Caco-2 (cell line): ENCODE data around the gene FTSJ1. TPM values are rescaled to one million over a fixed set of nuclear protein-coding genes. Genes with fewer than 3 reads are reported as not detected.
A peak's percentile ranks its signal among the peaks of the same experiment; 100 is the strongest.

Source experiments
- BruUV-seq: library from RNA; stranded (reverse); fragments of 400-500 nt; replicated peaks from 2 replicates; lab custom pipeline; 2021; lab: Mats Ljungman, UMichigan
- CTCF ChIA-PET: fragments of 300-600 bp; sonication (Branson Sonifier 250); formaldehyde crosslinking; loops from one replicate; lab custom pipeline; 2022; ENCODE audit warnings: antibody characterized with exemption; lab: Charles Lee
- POLR2A ChIA-PET: fragments of 300-600 bp; sonication (Branson Sonifier 250); formaldehyde crosslinking; loops from one replicate; lab custom pipeline; 2022; ENCODE audit warnings: antibody characterized with exemption; lab: Charles Lee
- DNase-seq, 2 experiments: peaks; one replicate each; pipeline versions ENCODE4 v3.0.0 to v3.0.0-alpha.2; 2020 to 2022
- H3K27me3 ChIP-seq: replicated peaks from 2 replicates; pipeline ENCODE4 v1.6.0; 2011; ENCODE audit warnings: low read length; ENCODE audit not compliant: control insufficient read depth, insufficient read depth
- H3K36me3 ChIP-seq: 2 replicates; pipeline ENCODE4 v1.5.1; 2011; ENCODE audit warnings: low read length; ENCODE audit not compliant: control insufficient read depth, insufficient read depth
- H3K4me1 ChIP-seq: fragments of 250-450 bp; sonication (Bioruptor Pico); 2 replicates; pipeline ENCODE4 v1.5.1; 2020; ENCODE audit warnings: mild to moderate bottlenecking
- H3K4me3 ChIP-seq: 2 replicates; pipeline ENCODE4 v1.5.1; 2011; ENCODE audit warnings: low read depth, mild to moderate bottlenecking, control low read depth, low read length
- H3K9me3 ChIP-seq: fragments of 250-450 bp; sonication (Bioruptor Pico); 2 replicates; pipeline ENCODE4 v1.5.1; 2020; ENCODE audit warnings: mild to moderate bottlenecking, moderate library complexity
- H3K27ac Mint-ChIP-seq: one replicate; pipeline ENCODE4 v1.8.0; 2022; ENCODE audit warnings: mixed read lengths; ENCODE audit not compliant: unreplicated experiment
- H3K27me3 Mint-ChIP-seq: one replicate; pipeline ENCODE4 v1.8.0; 2022; ENCODE audit warnings: mixed read lengths; ENCODE audit not compliant: insufficient read depth, unreplicated experiment
- H3K36me3 Mint-ChIP-seq: one replicate; pipeline ENCODE4 v1.8.0; 2022; ENCODE audit warnings: mild to moderate bottlenecking, mixed read lengths; ENCODE audit not compliant: insufficient read depth, unreplicated experiment
- H3K4me1 Mint-ChIP-seq: one replicate; pipeline ENCODE4 v1.8.0; 2022; ENCODE audit warnings: low read depth, mixed read lengths; ENCODE audit not compliant: unreplicated experiment
- H3K4me3 Mint-ChIP-seq: one replicate; pipeline ENCODE4 v1.8.0; 2022; ENCODE audit warnings: mild to moderate bottlenecking, moderate library complexity, mixed read lengths; ENCODE audit not compliant: unreplicated experiment
- H3K9me3 Mint-ChIP-seq: one replicate; pipeline ENCODE4 v1.8.0; 2022; ENCODE audit warnings: mixed read lengths; ENCODE audit not compliant: unreplicated experiment
- intact Hi-C: fragments of 100-400 bp; cut with micrococcal nuclease; formaldehyde crosslinking; loops from one replicate; pipeline ENCODE4 v1.10.0; 2022; ENCODE audit not compliant: unreplicated experiment
- total RNA-seq: library from RNA; stranded (reverse); gene quantifications from 2 replicates; pipeline ENCODE4 v1.2.3, GENCODE V29; 2022
- TF ChIP-seq, protein P1 (sequence below), 2 experiments: fragments of 200-600 bp in 1 of 2; IDR thresholded peaks; 1 replicate in 1 of 2; 2 replicates in 1 of 2; pipeline versions ENCODE4 v1.5.1 to v1.8.0; 2011 to 2022; ENCODE audit warnings: antibody characterized with exemption in 1 of 2, control low read depth in 1 of 2, inconsistent platforms in 1 of 2, low read depth in 1 of 2, low read length in 1 of 2, mild to moderate bottlenecking in 1 of 2, moderate library complexity in 1 of 2; ENCODE audit not compliant: insufficient read depth in 1 of 2, severe bottlenecking in 1 of 2, unreplicated experiment in 1 of 2

Gene FTSJ1
- total RNA-seq, 1 experiment from 2014 or later = 41.1 TPM

DNA sequence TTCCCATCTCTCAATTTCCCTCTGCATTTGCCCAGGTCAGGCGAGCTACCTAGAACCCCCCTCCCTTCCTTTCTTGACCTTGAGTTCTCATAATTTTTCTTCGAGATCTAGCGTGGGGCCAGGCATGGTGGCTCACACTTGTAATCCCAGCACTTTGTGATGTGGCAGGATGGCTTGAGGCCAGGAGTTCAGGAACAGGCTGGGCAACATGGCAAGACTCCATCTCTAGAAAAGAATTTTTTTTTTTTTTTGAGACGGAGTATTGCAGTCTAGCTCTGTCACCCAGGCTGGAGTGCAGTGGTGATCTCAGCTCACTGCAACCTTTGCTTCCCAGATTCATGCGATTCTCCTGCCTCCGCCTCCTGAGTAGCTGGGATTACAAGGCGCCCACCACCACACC lies 28.3 kb downstream of the FTSJ1 start:
- no peaks in the 10 kb centered on the region for H3K9me3 ChIP-seq

DNA sequence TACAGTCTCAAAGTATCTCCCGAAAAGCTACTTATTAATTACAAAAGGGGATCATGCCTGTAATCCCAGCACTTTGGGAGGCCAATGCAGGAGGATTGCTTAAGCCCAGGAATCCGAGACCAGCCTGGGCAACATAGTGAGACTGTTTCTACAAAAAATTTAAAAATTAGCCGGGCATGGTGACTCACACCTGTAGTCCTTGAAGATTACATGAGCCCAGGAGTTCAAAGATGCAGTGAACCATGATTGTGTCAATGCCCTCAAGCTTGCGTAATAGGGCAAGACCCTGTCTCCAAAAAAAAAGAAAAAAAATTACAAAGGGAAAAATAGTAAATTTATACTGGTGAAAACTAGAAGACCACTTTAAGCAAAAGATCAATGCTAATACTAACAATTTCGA lies 29.5 kb downstream of the FTSJ1 start:
- BruUV-seq = no TSS peak
- Histone ChIP-seq H3K27me3 (no peaks in the 10 kb centered on the region), H3K9me3 (no peaks in the 10 kb centered on the region), H3K4me1 (peaks cover 4% of the 10 kb centered on the region; the same call in 1 of the 2 replicates), H3K36me3 (no peaks in the 10 kb centered on the region), H3K4me3 (no peak overlapping the region)
- Mint-ChIP-seq H3K4me3 (no peak overlapping the region), H3K9me3 (no peaks in the 10 kb centered on the region), H3K4me1 (no peaks in the 10 kb centered on the region), H3K27ac (no peak overlapping the region), H3K36me3 (peaks cover 5% of the 10 kb centered on the region), H3K27me3 (no peaks in the 10 kb centered on the region)
- intact Hi-C loops = no loop called here
- TF ChIP-seq, protein P1, sequence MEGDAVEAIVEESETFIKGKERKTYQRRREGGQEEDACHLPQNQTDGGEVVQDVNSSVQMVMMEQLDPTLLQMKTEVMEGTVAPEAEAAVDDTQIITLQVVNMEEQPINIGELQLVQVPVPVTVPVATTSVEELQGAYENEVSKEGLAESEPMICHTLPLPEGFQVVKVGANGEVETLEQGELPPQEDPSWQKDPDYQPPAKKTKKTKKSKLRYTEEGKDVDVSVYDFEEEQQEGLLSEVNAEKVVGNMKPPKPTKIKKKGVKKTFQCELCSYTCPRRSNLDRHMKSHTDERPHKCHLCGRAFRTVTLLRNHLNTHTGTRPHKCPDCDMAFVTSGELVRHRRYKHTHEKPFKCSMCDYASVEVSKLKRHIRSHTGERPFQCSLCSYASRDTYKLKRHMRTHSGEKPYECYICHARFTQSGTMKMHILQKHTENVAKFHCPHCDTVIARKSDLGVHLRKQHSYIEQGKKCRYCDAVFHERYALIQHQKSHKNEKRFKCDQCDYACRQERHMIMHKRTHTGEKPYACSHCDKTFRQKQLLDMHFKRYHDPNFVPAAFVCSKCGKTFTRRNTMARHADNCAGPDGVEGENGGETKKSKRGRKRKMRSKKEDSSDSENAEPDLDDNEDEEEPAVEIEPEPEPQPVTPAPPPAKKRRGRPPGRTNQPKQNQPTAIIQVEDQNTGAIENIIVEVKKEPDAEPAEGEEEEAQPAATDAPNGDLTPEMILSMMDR (IDR thresholded peaks at IDR 0.05; ENCODE audit: insufficient read depth in 1 of 2, low read depth in 1 of 2, low read length in 1 of 2, severe bottlenecking in 1 of 2, unreplicated experiment in 1 of 2) = no peak
- ChIA-PET CTCF (no interaction called here), POLR2A (no interaction called here)
- peak in 1 of 2 experiments; percentile 13 for DNase-seq

More for the DNA sequence above, 28.3 kb downstream of the FTSJ1 start:
- no TSS peak for BruUV-seq
- ChIA-PET POLR2A (no interaction called here), CTCF (no interaction called here)
- H3K4me3 ChIP-seq = no peak overlapping the region
- TF ChIP-seq, protein P1 (IDR thresholded peaks at IDR 0.05; ENCODE audit: insufficient read depth in 1 of 2, low read depth in 1 of 2, low read length in 1 of 2, severe bottlenecking in 1 of 2, unreplicated experiment in 1 of 2) = no peak
- H3K4me1 Mint-ChIP-seq = no peaks in the 10 kb centered on the region
- intact Hi-C loops = no loop called here
- no peaks in the 10 kb centered on the region for H3K27me3 ChIP-seq
- H3K27ac Mint-ChIP-seq = no peak overlapping the region
- no peak overlapping the region for H3K4me3 Mint-ChIP-seq
- H3K27me3 Mint-ChIP-seq = no peaks in the 10 kb centered on the region
- H3K36me3 ChIP-seq = no peaks in the 10 kb centered on the region
- H3K36me3 Mint-ChIP-seq = peaks cover 2% of the 10 kb centered on the region
- no peaks in the 10 kb centered on the region for H3K9me3 Mint-ChIP-seq
- H3K4me1 ChIP-seq = peaks cover 4% of the 10 kb centered on the region; the same call in 1 of the 2 replicates
- DNase-seq = no peak

DNA sequence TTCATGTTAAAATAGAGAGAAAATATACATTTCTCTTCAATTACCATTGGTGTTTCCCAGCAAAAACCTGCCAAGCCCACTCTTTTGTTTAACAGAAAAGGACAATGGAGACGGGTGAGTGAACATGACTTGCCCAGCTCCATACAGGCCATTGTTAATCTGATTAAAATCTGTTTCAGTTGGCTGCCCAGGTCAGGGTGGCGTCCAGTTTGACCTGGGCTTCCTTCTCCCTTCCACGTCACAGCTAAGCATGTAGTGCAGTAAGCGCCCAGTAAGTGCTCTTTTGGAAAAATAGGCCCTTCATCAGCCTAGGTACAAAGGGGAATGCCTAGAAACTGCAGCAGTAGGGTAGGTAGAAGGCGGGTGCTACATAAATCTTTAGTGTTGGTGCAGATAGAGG lies 31.2 kb downstream of the FTSJ1 start:
- POLR2A ChIA-PET = no interaction called here
- TF ChIP-seq, protein P1 (IDR thresholded peaks at IDR 0.05; ENCODE audit: insufficient read depth in 1 of 2, low read depth in 1 of 2, low read length in 1 of 2, severe bottlenecking in 1 of 2, unreplicated experiment in 1 of 2) = no peak
- no peak overlapping the region for H3K4me3 Mint-ChIP-seq
- no TSS peak for BruUV-seq
- no peaks in the 10 kb centered on the region for H3K27me3 ChIP-seq
- no peaks in the 10 kb centered on the region for H3K36me3 ChIP-seq
- H3K9me3 Mint-ChIP-seq = no peaks in the 10 kb centered on the region
- no peaks in the 10 kb centered on the region for H3K4me1 Mint-ChIP-seq
- H3K4me3 ChIP-seq = no peak overlapping the region
- intact Hi-C loops = no loop called here
- H3K27me3 Mint-ChIP-seq = no peaks in the 10 kb centered on the region
- peaks cover 5% of the 10 kb centered on the region for H3K36me3 Mint-ChIP-seq
- H3K4me1 ChIP-seq = peaks cover 4% of the 10 kb centered on the region; the same call in 1 of the 2 replicates
- CTCF ChIA-PET = no interaction called here
- H3K9me3 ChIP-seq = no peaks in the 10 kb centered on the region
- no peak overlapping the region for H3K27ac Mint-ChIP-seq
- DNase-seq = no peak
